GM19328 (cell line): ENCODE data around the gene C12orf76.
"Not testable (repeated sequence)": the region's sequence is repeated elsewhere in the genome, so short reads cannot be mapped to it uniquely, and the experiment has no call there.

Experiments used
- ATAC-seq: cut with Tn5 transposase; IDR thresholded peaks from one replicate; pipeline ENCODE4 v1.9.1; 2021; ENCODE audit warnings: mild to moderate bottlenecking, moderate library complexity; ENCODE audit not compliant: unreplicated experiment

Gene C12orf76, protein sequence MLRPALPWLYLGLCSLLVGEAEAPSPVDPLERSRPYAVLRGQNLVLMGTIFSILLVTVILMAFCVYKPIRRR

DNA sequence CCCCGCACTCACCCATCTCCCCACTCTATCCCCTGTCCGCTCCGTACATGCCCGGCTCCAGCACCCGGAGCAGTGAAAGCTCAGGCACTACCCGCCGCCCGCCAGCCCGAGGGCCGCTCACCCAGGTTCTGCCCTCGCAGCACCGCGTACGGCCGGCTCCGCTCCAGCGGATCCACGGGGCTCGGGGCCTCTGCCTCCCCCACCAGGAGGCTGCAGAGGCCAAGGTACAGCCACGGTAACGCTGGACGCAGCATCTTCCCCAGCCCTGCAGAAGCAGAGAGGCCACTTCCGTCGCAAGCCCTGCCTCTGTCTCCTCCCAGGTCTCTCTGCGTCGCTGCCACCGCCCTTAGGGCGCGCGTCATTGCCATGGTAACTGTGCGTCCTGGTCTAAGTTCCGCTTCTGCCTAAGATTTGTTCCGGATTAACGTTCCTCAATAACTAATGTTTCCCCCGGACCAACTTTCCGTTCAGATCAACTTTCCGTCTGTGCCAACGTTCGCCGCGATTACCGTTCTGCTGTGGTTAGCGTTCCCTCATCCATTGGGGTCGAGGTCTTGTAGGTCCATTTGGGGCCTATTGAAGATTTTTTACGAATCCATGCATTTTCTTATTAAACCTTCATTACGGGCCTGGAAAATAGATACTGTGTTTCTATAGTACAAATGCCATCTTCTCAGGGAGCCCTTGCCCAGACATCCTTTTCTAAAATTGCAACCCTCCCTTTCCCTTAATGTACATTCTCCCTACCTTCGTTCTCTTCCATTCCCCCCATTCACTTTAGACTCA is at the start of gene C12orf76:
C12orf76 (minus strand) TSS at position 281 of the 786 bp plus-strand sequence; CDS start at position 254, 27 bp downstream.
- peak; percentile 96 for ATAC-seq

- no peak for ATAC-seq
Measured at GRCh38 chr12:110093631-110094311, 45.4 kb upstream of the C12orf76 start.

GRCh38 chr12:110091136-110091711 is 42.9 kb upstream of the C12orf76 start:
- no peak for ATAC-seq

DNA sequence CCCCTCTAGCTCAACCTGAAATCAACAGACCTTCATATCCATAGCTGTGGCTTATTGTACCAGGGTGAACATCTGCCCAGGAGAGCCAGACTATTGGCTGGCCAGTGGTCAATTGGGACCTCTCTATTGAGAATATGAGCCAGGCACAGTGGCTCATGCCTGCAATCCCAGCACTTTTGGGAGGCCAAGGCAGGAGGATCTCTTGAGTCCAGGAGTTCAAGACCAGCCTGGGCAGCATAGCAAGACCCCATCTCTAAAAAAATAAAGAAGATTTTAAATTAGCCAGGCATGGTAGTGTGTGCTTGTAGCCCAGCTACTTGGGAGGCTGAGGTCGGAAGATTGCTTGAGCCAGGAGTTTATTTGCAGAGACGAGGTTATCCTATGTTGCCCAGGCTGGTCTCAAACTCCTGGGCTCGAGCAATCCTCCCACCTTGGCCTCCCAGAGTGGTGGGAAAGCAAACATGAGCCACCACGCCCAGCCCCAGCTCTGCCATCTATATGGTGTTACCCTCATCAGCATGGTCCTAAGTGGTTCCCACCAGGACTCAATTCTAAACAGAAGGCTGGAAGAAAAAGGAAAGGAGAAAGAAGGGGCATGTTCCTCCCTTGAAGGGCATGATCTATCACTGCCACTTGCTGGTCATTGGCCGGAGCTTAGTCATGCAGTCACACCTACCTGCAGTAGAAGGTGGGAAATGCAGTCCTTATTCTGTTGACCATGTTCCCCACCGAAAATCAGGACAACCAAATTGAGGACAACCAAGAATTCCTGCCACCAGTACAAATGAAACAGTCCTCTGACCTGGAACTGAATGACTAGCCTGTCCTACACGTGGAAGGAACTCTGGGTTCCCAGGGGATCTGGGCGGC is 42.2 kb upstream of the C12orf76 start:
- ATAC-seq = no peak

GRCh38 chr12:110088936-110089335 is 40.6 kb upstream of the C12orf76 start:
- no peak for ATAC-seq

- not testable (repeated sequence) for ATAC-seq
Measured at GRCh38 chr12:110088216-110088615, 39.9 kb upstream of the C12orf76 start.

GRCh38 chr12:110084314-110085015 is 36.1 kb upstream of the C12orf76 start:
- ATAC-seq = no peak

DNA sequence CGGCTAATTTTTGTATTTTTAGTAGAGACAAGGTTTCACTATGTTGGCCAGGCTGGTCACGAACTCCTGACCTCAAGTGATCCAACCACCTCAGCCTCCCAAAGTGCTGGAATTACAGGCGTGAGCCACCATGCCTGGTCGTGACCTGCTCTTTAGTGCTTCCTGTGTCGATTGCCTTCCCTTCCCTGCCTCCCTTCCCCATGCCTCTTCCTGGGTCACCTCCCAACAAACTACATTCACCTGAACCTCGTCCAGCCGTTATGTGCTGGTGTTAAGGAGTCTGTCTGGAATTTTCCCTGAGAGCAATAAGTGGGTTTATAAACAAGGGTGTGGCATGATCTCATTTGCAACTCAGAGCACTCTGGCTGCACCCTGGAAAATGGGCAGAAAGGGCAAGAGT is 32.1 kb upstream of the C12orf76 start:
- ATAC-seq = no peak

- peak; percentile 74 for ATAC-seq
Measured at GRCh38 chr12:110079477-110080400, 31.4 kb upstream of the C12orf76 start.

- no peak for ATAC-seq
Measured at GRCh38 chr12:110077800-110078199, 29.5 kb upstream of the C12orf76 start.

DNA sequence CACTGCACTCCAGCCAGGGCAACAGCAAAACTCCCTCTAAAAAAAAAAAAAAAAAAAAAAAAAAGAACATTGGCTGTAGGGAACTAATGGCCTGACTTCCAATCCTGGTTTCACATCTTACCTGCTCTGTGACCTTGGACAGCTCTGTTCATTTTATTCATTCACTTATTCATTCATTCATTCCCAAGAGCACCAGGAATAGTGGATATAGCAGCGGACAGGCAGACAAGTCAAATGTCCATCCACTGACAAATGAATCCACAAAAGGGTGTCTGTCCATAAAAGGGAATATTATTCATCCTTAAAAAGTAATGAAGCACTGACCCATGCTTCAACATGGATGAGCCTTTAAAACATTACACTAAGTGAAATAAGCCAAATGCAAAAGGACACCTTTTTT is 27.6 kb upstream of the C12orf76 start:
- ATAC-seq = no peak

DNA sequence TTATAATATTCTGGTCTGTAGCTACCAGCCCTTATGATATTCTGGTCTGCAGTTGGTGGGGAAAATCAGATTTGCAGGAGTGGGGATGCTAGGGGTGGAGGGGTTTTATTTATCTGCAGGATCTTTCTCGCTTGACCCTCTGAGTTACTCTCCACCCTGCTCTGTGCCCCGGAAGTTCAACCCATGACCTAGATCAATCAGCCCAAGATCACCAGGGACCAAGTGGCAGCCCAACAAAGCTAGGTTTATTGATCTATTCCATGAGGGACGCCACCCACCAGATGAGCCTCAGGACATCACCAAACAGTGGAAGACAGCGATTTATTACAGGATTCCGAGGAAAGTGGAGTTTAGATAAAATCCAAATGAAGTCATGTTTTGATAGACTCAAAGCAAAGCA is 25.8 kb upstream of the C12orf76 start:
- ATAC-seq = no peak

DNA sequence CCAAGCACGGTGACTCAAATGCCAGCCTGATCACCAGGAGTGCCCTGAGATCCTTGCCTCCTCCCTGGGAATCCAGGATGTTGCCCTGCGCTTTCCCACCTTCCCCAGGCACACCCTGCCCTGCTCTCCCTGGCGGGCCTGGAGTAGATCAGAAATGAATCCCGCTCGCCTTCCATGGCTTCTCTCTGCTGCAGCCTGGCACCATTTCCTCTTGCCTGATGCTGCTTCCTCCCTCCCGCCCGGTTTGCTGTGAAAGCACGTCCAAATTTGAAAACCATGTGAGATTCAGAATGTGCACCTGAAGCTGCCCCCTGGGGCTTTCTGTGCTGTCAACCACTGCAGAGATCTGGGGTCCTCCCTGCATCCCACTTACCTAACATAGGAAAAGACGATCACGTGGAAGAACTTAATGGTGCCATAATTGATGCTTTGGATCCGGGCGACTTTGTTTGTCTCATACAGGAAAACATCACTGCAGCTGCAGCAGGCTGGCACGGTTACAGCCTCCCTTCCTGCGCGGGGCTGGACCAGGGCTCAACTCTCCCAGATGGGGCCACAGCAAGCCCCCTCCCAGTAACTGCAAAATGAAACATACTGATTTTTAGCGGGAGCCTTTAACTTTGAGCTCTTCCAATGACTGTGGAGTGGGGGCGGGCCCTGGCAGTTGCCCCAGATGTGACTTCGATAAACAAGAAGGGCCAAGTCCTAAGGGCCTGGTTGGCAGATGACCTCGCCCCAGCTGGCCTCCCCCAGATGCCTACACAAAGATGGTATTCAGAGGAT is 24.9 kb upstream of the C12orf76 start:
- ATAC-seq = no peak

DNA sequence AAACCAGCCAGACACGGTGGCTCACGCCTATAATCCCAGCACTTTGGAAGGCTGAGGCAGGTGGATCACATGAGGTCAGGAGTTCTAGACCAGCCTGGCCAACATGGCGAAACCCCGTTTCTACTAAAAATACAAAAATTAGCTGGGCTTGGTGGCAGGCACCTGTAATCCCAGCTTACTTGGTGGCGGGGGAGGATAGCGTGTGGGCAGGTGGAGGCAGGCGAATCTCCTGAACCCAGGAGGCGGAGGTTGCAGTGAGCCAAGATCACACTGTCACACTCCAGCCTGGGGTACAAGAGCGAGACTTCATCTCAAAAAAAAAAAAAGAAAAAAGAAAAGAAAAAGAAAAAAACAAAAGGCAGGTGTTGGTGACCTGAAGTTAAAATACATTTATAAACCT is 24.3 kb upstream of the C12orf76 start:
- ATAC-seq = not testable (repeated sequence)

DNA sequence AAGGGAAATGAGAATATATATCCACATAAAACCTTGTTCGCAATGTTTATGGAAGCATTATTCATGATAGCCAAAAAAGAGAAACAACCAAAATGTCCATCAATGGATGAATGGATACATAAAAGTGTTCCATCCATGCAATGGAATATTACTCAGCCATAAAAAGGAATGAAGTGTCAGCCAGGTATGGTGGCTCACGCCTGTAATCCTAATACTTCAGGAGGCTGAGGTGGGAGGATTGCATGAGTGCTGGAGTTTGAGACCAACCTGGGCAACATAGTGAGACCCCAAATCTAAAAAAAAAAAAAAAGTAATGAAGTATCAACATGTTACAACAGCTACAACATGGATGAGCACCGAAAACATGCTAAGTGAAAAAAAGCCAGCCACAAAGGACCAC is 23.6 kb upstream of the C12orf76 start:
- ATAC-seq = no peak

GRCh38 chr12:110071504-110071903 is 23.2 kb upstream of the C12orf76 start:
- ATAC-seq = no peak

GRCh38 chr12:110068654-110069053 is 20.3 kb upstream of the C12orf76 start:
- no peak for ATAC-seq

GRCh38 chr12:110068115-110068514 is 19.8 kb upstream of the C12orf76 start:
- not testable (repeated sequence) for ATAC-seq
